Posterior vena cava (tissue), 2 donors: ENCODE results near the gene CAMKK2. TPM values are rescaled to one million over a fixed set of nuclear protein-coding genes. Genes with fewer than 3 reads are reported as not detected.
"Not testable (repeated sequence)": the region's sequence is repeated elsewhere in the genome, so short reads cannot be mapped to it uniquely, and the experiment has no call there.

Experiments
- DNase-seq: peaks from one replicate; pipeline ENCODE4 v3.0.0-alpha.2; 2020; ENCODE audit warnings: low spot score
- intact Hi-C, 2 donors: fragments of 100-400 bp; cut with DNase I; formaldehyde crosslinking; loops; one replicate each; pipeline versions ENCODE4 v1.14.1 to v1.14.2; 2022 to 2023
- total RNA-seq, 2 donors: library from RNA; stranded (reverse); fragmentation: NEBNext Ultra II Directional; extraction: Animal tissue kit (Norgen Biotek cat#: 25700); gene quantifications; one replicate each; pipeline ENCODE4 v1.2.1, GENCODE V29; 2021
- donor health status: DM: yes; HTN: yes; CAD: no.
- donor health status: DM: yes; HTN: yes; CAD: no.

The CAMKK2 gene
- total RNA-seq, 2 donors from 2014 or later, result 39.2 to 39.7 TPM

- intact Hi-C loops, result no loop called here
- DNase-seq, result no peak
Observed at GRCh38 chr12:121283388-121283787, 13.1 kb downstream of the CAMKK2 start.

- DNase-seq, intact Hi-C loops: not testable (repeated sequence)
Observed at GRCh38 chr12:121282910-121283309, 13.6 kb downstream of the CAMKK2 start.

DNA sequence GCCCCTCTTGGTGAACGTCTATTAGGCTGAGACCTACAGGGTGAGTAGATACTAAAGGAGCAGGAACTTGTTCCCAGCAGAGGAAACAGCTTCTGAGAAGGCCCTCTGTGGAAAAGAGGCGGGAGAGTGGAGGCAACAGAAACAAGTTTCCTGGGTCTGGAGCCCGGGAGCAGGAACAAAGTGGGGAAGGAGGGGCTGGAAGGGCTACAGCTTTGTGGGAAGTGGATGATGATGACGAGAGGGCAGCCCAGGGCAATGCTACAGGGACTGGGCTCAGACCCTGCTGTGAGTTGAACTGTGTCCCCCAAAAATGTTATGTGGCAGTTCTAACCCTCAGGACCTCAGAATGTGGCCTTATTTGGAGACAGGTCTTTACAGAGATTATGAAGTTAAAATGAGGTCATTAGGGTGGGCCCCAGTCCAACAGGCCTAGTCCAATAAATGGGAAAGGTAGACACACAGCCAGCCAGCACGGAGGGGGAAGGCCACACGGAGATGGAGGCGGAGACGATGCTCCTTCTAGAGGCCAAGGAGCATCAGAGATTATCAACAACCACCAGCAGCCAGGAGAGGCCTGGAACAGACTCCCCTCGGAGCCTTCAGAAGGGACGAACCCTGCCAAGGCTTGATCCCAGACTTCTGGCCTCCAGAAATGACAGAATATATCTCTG is 14.3 kb downstream of the CAMKK2 start:
- DNase-seq, result no peak
- intact Hi-C loops, result no loop called here

DNA sequence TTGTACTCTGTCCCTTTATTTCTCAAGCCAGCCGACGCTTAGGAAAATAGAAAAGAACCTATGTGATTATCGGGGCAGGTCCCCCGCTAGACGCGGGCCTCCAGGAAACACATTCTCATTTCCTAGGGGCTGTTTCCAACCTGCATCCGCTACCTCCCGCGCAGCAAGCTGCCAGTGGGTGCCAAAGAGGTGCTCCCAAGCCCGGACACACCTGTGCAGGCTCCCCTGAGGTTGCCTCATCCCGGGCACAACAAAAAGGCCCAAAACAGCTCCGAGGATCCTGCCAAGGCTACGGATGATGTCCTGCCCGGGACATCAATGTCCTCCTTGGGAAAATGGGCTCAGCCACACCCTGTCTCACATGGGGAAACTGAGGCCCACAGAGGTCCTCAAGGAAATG is 15.4 kb downstream of the CAMKK2 start:
- intact Hi-C loops, DNase-seq: not testable (repeated sequence)

DNA sequence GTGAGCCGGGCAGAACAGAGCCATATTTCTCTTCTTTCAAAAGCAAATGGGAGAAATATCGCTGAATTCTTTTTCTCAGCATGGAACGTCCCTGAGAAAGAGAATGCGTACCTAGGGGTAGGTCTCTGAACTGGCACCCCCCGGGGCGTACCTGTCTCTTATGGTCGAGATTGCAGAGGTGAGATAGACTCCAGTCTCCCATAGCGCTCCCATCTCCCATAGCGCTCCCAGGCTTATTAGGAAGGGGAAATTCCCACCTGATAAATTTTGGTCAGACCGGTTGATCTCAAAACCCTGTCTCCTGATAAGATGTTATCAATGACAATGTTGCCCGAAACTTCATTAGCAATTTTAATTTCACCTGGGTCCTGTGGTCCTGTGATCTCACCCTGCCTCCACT is 16.0 kb downstream of the CAMKK2 start:
- DNase-seq, intact Hi-C loops: not testable (repeated sequence)

DNA sequence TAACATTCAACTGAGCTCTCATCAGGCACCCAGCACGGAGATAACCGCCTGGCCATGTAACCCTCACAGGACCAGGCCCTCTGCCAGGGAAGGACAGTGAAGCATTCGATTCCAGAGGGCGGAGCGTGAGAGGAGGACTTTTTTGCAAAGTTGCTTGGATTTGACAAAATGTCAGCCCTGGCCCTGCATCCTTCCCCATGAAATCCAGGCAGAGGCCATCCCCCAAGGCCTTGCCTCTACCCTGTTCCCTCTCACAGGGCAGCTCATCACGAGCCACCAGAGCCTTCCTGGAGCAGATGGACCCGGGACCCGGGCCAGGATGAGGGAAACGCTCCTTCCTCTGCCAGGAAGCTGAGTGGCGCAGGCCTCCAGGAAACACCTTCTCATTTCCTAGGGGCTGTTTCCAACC is 17.0 kb downstream of the CAMKK2 start:
- DNase-seq, result no peak
- intact Hi-C loops, result no loop called here

DNA sequence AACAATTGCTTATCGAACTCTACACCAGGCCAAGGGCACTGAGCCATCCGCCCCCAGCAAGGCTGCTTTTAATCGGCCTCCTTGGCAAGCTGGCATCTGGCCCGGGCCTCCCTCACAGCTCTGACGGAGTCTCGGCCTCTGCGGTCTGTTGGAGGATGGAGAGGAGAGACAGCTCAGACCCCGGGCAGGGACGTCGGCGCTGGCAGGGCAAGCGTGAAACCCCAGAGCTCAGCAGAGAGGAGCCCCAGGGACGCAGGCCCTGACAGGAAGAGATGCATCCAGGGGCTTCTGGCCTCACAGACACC is 17.5 kb downstream of the CAMKK2 start:
- intact Hi-C loops, result no loop called here
- peak; percentile 90 for DNase-seq

GRCh38 chr12:121278169-121279070 is 18.1 kb downstream of the CAMKK2 start:
- no peak for DNase-seq
- intact Hi-C loops, result no loop called here

GRCh38 chr12:121277374-121277759 is 19.1 kb downstream of the CAMKK2 start:
- intact Hi-C loops, result no loop called here
- DNase-seq, result no peak

- intact Hi-C loops, result no loop called here
- no peak for DNase-seq
Observed at GRCh38 chr12:121274036-121274763, 22.3 kb downstream of the CAMKK2 start.

DNA sequence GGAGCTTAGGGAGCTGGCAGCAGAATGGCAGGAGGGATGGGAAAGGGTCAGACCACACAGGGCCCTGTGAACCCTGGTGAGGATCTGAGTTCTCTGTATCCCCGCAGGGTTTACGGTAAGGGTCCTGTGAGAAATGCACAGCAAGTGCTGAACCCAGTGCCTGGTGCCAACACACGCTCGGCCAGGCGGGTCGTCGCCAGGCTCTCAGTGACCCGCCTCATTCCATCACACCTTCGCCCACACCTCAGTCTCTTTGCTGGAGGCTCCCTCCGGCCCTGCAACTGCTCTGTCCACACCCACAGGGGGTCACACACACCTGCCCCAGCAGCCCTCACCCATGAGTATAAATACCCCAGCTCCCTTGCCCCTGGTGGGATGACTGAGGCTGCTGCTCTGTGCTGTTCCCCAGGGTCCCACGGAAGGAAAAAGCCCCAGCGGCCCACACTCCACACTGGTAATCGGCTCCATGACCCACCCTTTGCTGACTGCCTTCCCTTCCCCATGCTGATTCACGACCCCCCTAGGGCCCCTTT is 23.1 kb downstream of the CAMKK2 start:
- DNase-seq, result no peak
- intact Hi-C loops, result no loop called here

- intact Hi-C loops, result no loop called here
- DNase-seq, result no peak
Observed at GRCh38 chr12:121267822-121268221, 28.7 kb downstream of the CAMKK2 start.

DNA sequence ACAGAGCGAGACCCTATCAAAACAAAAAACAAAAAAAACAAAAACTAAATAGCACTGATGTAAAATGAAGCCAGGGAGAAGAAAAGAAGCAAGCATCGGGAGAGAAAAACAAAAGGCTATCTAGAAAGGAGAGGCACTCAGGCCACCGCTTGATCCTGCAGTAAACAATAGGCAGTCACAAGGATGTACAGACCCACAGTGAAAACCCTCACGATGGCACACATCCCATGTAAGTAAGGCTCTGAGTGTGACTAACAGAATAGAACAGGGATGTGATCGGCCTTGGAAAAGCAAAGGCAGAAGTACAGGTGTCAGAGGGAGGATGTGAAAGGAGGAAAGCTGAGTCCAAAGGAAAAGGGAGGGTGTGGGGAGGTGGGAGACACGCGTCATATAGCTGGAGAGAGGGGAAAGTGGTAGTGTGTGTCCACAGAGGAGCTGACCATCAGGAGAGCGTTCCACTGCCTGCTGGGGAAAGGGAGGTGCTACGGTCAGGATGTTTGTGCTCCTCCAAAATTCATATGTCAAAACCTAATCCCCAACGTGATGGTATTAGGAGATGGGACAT is 31.5 kb downstream of the CAMKK2 start:
- DNase-seq, result no peak
- intact Hi-C loops, result no loop called here

- intact Hi-C loops, result no loop called here
- no peak for DNase-seq
Observed at GRCh38 chr12:121264135-121264534, 32.4 kb downstream of the CAMKK2 start.

- DNase-seq, result no peak
Observed at GRCh38 chr12:121263206-121263935, 33.1 kb downstream of the CAMKK2 start.

GRCh38 chr12:121261398-121261797 is 35.1 kb downstream of the CAMKK2 start:
- intact Hi-C loops, result no loop called here
- no peak for DNase-seq

More at GRCh38 chr12:121263206-121263935, 33.1 kb downstream of the CAMKK2 start:
- intact Hi-C loops, result no loop called here

GRCh38 chr12:121260091-121260490 is 36.4 kb downstream of the CAMKK2 start:
- DNase-seq, result no peak
- intact Hi-C loops, result no loop called here

DNA sequence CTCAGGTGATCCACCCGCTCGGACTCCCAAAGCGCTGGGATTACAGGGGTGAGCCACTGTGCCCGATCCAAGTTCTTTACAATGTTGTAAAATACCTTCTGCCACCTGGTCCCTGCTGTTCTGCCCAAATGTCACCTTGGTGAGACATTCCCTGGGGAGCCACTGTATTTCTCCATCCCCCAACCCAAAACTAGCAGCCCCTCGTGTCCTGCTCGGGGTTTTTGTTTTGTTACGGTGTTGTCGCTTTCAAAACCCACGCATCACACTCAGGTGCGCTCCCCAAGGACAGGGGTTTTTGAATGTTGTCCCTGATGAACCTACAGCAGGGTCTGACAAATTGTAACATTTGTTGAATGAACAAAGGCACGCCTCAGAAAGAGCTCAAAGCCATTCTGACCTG is 37.4 kb downstream of the CAMKK2 start:
- intact Hi-C loops, result no loop called here

More for the DNA sequence above, 37.4 kb downstream of the CAMKK2 start:
- DNase-seq, result no peak
